ENCODE results near the gene MAN2A2. TPM values are rescaled to one million over a fixed set of nuclear protein-coding genes. Genes with fewer than 3 reads are reported as not detected.
A peak's percentile ranks its signal among the peaks of the same experiment; 100 is the strongest.

The MAN2A2 gene
- total and polyA plus RNA-seq, 8 donors = 2.9 to 286 (median 46.7) TPM

GRCh38 chr15:90883526-90883975, 19.6 kb upstream of the MAN2A2 start:
- Histone ChIP-seq H3K4me1 (peaks cover 29 to 49% (median 43%) of the 10 kb centered on the region in 4 donors), H3K4me3 (peak overlapping the region; percentile 55 to 62 (median 56)), H3K36me3 (peaks cover 36 to 60% (median 48%) of the 10 kb centered on the region in 4 donors), H3K27ac (peak overlapping the region; percentile 82 to 96 (median 92)), H3K9me3 (no peaks in the 10 kb centered on the region), H3K27me3 (no peaks in the 10 kb centered on the region)
- 48 to 56% (median 53%) methylated on average over 5 to 7 of the region's 7 CpGs for WGBS, 5 donors
- intact Hi-C loops (cut with DNase I; ENCODE audit: low total_unique reads) = loop anchor here (5.0 kb wide), 1 partner anchor 166 kb away; the partner anchor contains the start of gene BLM
- no peak for TF ChIP-seq POLR2A (IDR thresholded peaks at IDR 0.05)
- TF ChIP-seq POLR2AphosphoS5 (IDR thresholded peaks at IDR 0.05) = no peak
- no peak for TF ChIP-seq EP300 (IDR thresholded peaks at IDR 0.05)
- TF ChIP-seq, protein P1, sequence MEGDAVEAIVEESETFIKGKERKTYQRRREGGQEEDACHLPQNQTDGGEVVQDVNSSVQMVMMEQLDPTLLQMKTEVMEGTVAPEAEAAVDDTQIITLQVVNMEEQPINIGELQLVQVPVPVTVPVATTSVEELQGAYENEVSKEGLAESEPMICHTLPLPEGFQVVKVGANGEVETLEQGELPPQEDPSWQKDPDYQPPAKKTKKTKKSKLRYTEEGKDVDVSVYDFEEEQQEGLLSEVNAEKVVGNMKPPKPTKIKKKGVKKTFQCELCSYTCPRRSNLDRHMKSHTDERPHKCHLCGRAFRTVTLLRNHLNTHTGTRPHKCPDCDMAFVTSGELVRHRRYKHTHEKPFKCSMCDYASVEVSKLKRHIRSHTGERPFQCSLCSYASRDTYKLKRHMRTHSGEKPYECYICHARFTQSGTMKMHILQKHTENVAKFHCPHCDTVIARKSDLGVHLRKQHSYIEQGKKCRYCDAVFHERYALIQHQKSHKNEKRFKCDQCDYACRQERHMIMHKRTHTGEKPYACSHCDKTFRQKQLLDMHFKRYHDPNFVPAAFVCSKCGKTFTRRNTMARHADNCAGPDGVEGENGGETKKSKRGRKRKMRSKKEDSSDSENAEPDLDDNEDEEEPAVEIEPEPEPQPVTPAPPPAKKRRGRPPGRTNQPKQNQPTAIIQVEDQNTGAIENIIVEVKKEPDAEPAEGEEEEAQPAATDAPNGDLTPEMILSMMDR (IDR thresholded peaks at IDR 0.05) = no peak
- DNase-seq = peak in 1 of 2 donors; percentile 46

DNA sequence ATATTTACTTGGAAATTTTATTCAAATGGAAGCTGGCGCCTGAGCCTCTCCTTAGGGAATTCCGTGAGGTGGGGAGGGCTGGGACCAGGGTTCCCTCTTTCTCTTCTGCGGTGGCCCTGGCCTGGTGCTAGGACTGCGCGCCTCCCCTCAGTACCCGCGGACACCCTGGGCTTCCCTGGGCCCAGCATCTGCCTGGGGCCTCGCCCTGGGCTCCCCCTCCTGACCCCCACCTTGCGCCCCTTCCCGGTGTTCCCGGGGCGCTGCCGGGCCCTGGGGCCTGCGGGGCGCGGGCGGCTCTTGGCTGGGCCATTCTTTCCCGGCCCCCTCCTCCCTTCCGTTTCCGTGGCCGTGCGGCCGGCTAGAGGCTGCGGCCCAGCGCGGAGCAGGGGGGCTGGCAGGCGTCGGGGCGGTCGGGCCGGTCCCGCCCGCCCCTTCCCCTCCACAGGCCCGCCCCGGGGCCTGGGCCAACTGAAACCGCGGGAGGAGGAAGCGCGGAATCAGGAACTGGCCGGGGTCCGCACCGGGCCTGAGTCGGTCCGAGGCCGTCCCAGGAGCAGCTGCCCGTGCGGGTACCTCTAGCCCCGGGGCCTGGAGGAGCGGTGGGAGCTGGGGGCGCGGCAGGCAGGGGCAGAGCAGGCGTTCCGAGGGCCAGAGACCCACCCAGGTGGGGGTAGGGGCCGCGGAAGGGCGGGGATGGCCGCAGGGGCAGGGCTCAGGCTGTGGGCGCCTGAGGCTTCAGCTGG, 19.0 kb upstream of the MAN2A2 start, which contains the start of gene FES:
Gene FES, plus strand, starts transcription at position 529 of the 743 bp plus-strand sequence. CDS start 542 bp downstream, outside the sequence.
- no peaks in the 10 kb centered on the region for H3K27me3 ChIP-seq
- TF ChIP-seq POLR2AphosphoS5 (IDR thresholded peaks at IDR 0.05) (peak in 1 of 3 donors; percentile 45), EP300 (IDR thresholded peaks at IDR 0.05) (no peak), POLR2A (IDR thresholded peaks at IDR 0.05) (no peak)
- TF ChIP-seq, protein P1 (IDR thresholded peaks at IDR 0.05) = no peak
- 1 to 11% (median 9%) methylated on average over 33 to 58 of the region's 58 CpGs for WGBS, 5 donors

GRCh38 chr15:90884719-90885431, 18.2 kb upstream of the MAN2A2 start:
- TF ChIP-seq POLR2AphosphoS5 (IDR thresholded peaks at IDR 0.05) = no peak
- TF ChIP-seq, protein P1 (IDR thresholded peaks at IDR 0.05) = no peak
- TF ChIP-seq POLR2A (IDR thresholded peaks at IDR 0.05) = no peak
- TF ChIP-seq EP300 (IDR thresholded peaks at IDR 0.05) = no peak
- H3K27ac ChIP-seq = peak overlapping the region; percentile 82 to 96 (median 92)
- H3K27me3 ChIP-seq = no peaks in the 10 kb centered on the region
- intact Hi-C loops (cut with DNase I; ENCODE audit: low total_unique reads) = loop anchor here (5.0 kb wide), 2 partner anchors 168 to 233 kb away; partner anchors contain the start of gene BLM
- H3K4me1 ChIP-seq = peaks cover 29 to 49% (median 43%) of the 10 kb centered on the region in 4 donors
- no peaks in the 10 kb centered on the region for H3K9me3 ChIP-seq
- peaks cover 29 to 60% (median 45%) of the 10 kb centered on the region in 4 donors for H3K36me3 ChIP-seq
- no peak for DNase-seq
- H3K4me3 ChIP-seq = peak overlapping the region; percentile 55 to 62 (median 56)
- WGBS, 5 donors = 42 to 62% (median 60%) methylated on average over 9 to 16 of the region's 16 CpGs

More for the DNA sequence above, 19.0 kb upstream of the MAN2A2 start, which contains the start of gene FES:
- DNase-seq = peak; percentile 67 to 91
- intact Hi-C loops (cut with DNase I; ENCODE audit: low total_unique reads) = loop anchor here (5.0 kb wide), 1 partner anchor 167 kb away; the partner anchor contains the start of gene BLM
- Histone ChIP-seq H3K36me3 (peaks cover 30 to 60% (median 45%) of the 10 kb centered on the region in 4 donors), H3K27ac (peak within 1 kb of the TSS; percentile 82 to 96 (median 92)), H3K4me3 (peak within 1 kb of the TSS; percentile 55 to 62 (median 56)), H3K4me1 (peaks cover 29 to 49% (median 43%) of the 10 kb centered on the region in 4 donors), H3K9me3 (no peaks in the 10 kb centered on the region)

Data from stomach (tissue), 9 donors.